ENCODE results near the gene B3GNT5.

B3GNT5 gene

GRCh38 chr3:183309276-183309675, 56.2 kb downstream of the B3GNT5 start:
- TF ChIP-seq CTCF (IDR thresholded peaks at IDR 0.05; ENCODE audit: low read depth, low read length, missing control alignments): no peak
- no peak for DNase-seq (ENCODE audit: low read depth)
- H3K4me3 ChIP-seq (ENCODE audit: low read depth, low read length): no peak overlapping the region
- in situ Hi-C loops (cut with HindIII; ENCODE audit: low sequenced_read_pairs): no loop called here

- no peak for TF ChIP-seq CTCF (IDR thresholded peaks at IDR 0.05; ENCODE audit: low read depth, low read length, missing control alignments)
- H3K4me3 ChIP-seq (ENCODE audit: low read depth, low read length): no peak overlapping the region
- in situ Hi-C loops (cut with HindIII; ENCODE audit: low sequenced_read_pairs): no loop called here
- DNase-seq (ENCODE audit: low read depth): no peak
Measured at GRCh38 chr3:183310936-183311335, 57.9 kb downstream of the B3GNT5 start.

GRCh38 chr3:183312433-183312832, 59.4 kb downstream of the B3GNT5 start:
- DNase-seq (ENCODE audit: low read depth): no peak
- in situ Hi-C loops (cut with HindIII; ENCODE audit: low sequenced_read_pairs): no loop called here
- H3K4me3 ChIP-seq (ENCODE audit: low read depth, low read length): no peak overlapping the region
- TF ChIP-seq CTCF (IDR thresholded peaks at IDR 0.05; ENCODE audit: low read depth, low read length, missing control alignments): no peak

- in situ Hi-C loops (cut with HindIII; ENCODE audit: low sequenced_read_pairs): no loop called here
- H3K4me3 ChIP-seq (ENCODE audit: low read depth, low read length): no peak overlapping the region
- TF ChIP-seq CTCF (IDR thresholded peaks at IDR 0.05; ENCODE audit: low read depth, low read length, missing control alignments): no peak
- DNase-seq (ENCODE audit: low read depth): no peak
Measured at GRCh38 chr3:183313351-183313750, 60.3 kb downstream of the B3GNT5 start.

- DNase-seq (ENCODE audit: low read depth): no peak
- H3K4me3 ChIP-seq (ENCODE audit: low read depth, low read length): no peak overlapping the region
- in situ Hi-C loops (cut with HindIII; ENCODE audit: low sequenced_read_pairs): no loop called here
- no peak for TF ChIP-seq CTCF (IDR thresholded peaks at IDR 0.05; ENCODE audit: low read depth, low read length, missing control alignments)
Measured at GRCh38 chr3:183313764-183314163, 60.7 kb downstream of the B3GNT5 start.

- DNase-seq (ENCODE audit: low read depth): no peak
- no peak for TF ChIP-seq CTCF (IDR thresholded peaks at IDR 0.05; ENCODE audit: low read depth, low read length, missing control alignments)
- in situ Hi-C loops (cut with HindIII; ENCODE audit: low sequenced_read_pairs): no loop called here
- no peak overlapping the region for H3K4me3 ChIP-seq (ENCODE audit: low read depth, low read length)
Measured at GRCh38 chr3:183315739-183316138, 62.7 kb downstream of the B3GNT5 start.

- in situ Hi-C loops (cut with HindIII; ENCODE audit: low sequenced_read_pairs): no loop called here
- H3K4me3 ChIP-seq (ENCODE audit: low read depth, low read length): no peak overlapping the region
- TF ChIP-seq CTCF (IDR thresholded peaks at IDR 0.05; ENCODE audit: low read depth, low read length, missing control alignments): no peak
- no peak for DNase-seq (ENCODE audit: low read depth)
Measured at GRCh38 chr3:183317271-183317670, 64.2 kb downstream of the B3GNT5 start.

All from astrocyte of the cerebellum (primary cell).